HEK293 (cell line): ENCODE results near the gene WDSUB1.

Experiments
- MYNN ChIP-seq: fragments of 450-650 bp; formaldehyde crosslinking; IDR thresholded peaks from 2 replicates; pipeline ENCODE4 v1.5.1; 2016; ENCODE audit warnings: missing biosample characterization, missing genetic modification characterization, borderline replicate concordance
- REST ChIP-seq: fragments of 450-650 bp; formaldehyde crosslinking; IDR thresholded peaks from 2 replicates; pipeline ENCODE4 v1.5.1; 2016; ENCODE audit warnings: missing biosample characterization, missing genetic modification characterization
- SP7 ChIP-seq: fragments of 450-650 bp; formaldehyde crosslinking; IDR thresholded peaks from 2 replicates; pipeline ENCODE4 v1.5.1; 2016; ENCODE audit warnings: missing biosample characterization, missing genetic modification characterization
- TRIM28 ChIP-seq: IDR thresholded peaks from 2 replicates; pipeline ENCODE4 v1.6.1; 2011; ENCODE audit warnings: low read length, control low read depth, borderline replicate concordance
- ZBTB1 ChIP-seq: fragments of 450-650 bp; formaldehyde crosslinking; IDR thresholded peaks from 2 replicates; pipeline ENCODE4 v1.5.1; 2016; ENCODE audit warnings: missing biosample characterization, missing genetic modification characterization
- ZBTB11 ChIP-seq: fragments of 450-650 bp; formaldehyde crosslinking; conservative IDR thresholded peaks from 2 replicates; pipeline ENCODE4 v1.5.1; 2016; ENCODE audit warnings: low read depth, missing biosample characterization, missing genetic modification characterization
- ZBTB17 ChIP-seq: fragments of 450-650 bp; formaldehyde crosslinking; IDR thresholded peaks from 2 replicates; pipeline ENCODE4 v1.5.1; 2016; ENCODE audit warnings: missing biosample characterization, missing genetic modification characterization
- ZBTB26 ChIP-seq: fragments of 450-650 bp; formaldehyde crosslinking; optimal IDR thresholded peaks from 2 replicates; pipeline ENCODE3; 2016; ENCODE audit warnings: missing biosample characterization, mild to moderate bottlenecking, missing genetic modification characterization
- ZBTB48 ChIP-seq: fragments of 450-650 bp; formaldehyde crosslinking; IDR thresholded peaks from 2 replicates; pipeline ENCODE4 v1.5.1; 2016; ENCODE audit warnings: missing biosample characterization, missing genetic modification characterization
- ZBTB8A ChIP-seq: fragments of 450-650 bp; formaldehyde crosslinking; IDR thresholded peaks from 2 replicates; pipeline ENCODE4 v1.5.1; 2016; ENCODE audit warnings: missing biosample characterization, missing genetic modification characterization
- ZNF146 ChIP-seq: fragments of 450-650 bp; formaldehyde crosslinking; IDR thresholded peaks from 2 replicates; pipeline ENCODE4 v1.5.1; 2016; ENCODE audit warnings: missing biosample characterization, missing genetic modification characterization
- ZNF214 ChIP-seq: fragments of 450-650 bp; formaldehyde crosslinking; IDR thresholded peaks from 2 replicates; pipeline ENCODE4 v1.5.1; 2017; ENCODE audit warnings: missing biosample characterization, mild to moderate bottlenecking, missing genetic modification characterization, borderline replicate concordance
- ZNF26 ChIP-seq: fragments of 450-650 bp; formaldehyde crosslinking; IDR thresholded peaks from 2 replicates; pipeline ENCODE4 v1.5.1; 2016; ENCODE audit warnings: missing biosample characterization, missing genetic modification characterization
- ZNF274 ChIP-seq, 2 experiments: fragments of 200-500 bp in 1 of 2; fragments of 450-650 bp in 1 of 2; sonication (Bioruptor generic) in 1 of 2; formaldehyde crosslinking in 1 of 2; IDR thresholded peaks; 2 replicates each; pipeline versions ENCODE4 v1.5.1 to v1.6.1; 2014 to 2016; ENCODE audit warnings: borderline replicate concordance in 1 of 2, inconsistent platforms in 1 of 2, low read length in 1 of 2, missing biosample characterization in 1 of 2, missing genetic modification characterization in 1 of 2
- ZNF398 ChIP-seq: fragments of 450-650 bp; formaldehyde crosslinking; IDR thresholded peaks from 2 replicates; pipeline ENCODE4 v1.5.1; 2017; ENCODE audit warnings: missing biosample characterization, missing genetic modification characterization
- ZNF473 ChIP-seq: fragments of 450-650 bp; formaldehyde crosslinking; IDR thresholded peaks from 2 replicates; pipeline ENCODE4 v1.5.1; 2017; ENCODE audit warnings: missing biosample characterization, missing genetic modification characterization
- ZNF529 ChIP-seq: fragments of 450-650 bp; formaldehyde crosslinking; IDR thresholded peaks from 2 replicates; pipeline ENCODE4 v1.5.1; 2017; ENCODE audit warnings: missing genetic modification characterization, missing biosample characterization; ENCODE audit not compliant: insufficient replicate concordance
- ZNF580 ChIP-seq: fragments of 450-650 bp; formaldehyde crosslinking; IDR thresholded peaks from 2 replicates; pipeline ENCODE4 v1.5.1; 2016; ENCODE audit warnings: missing biosample characterization, missing genetic modification characterization
- ZNF621 ChIP-seq: fragments of 450-650 bp; formaldehyde crosslinking; IDR thresholded peaks from 2 replicates; pipeline ENCODE4 v1.5.1; 2017; ENCODE audit warnings: missing biosample characterization, missing genetic modification characterization
- ZNF624 ChIP-seq: fragments of 450-650 bp; formaldehyde crosslinking; IDR thresholded peaks from 2 replicates; pipeline ENCODE4 v1.5.1; 2017; ENCODE audit warnings: missing biosample characterization, missing genetic modification characterization
- ZNF704 ChIP-seq: fragments of 450-650 bp; formaldehyde crosslinking; IDR thresholded peaks from 2 replicates; pipeline ENCODE4 v1.5.1; 2016; ENCODE audit warnings: missing biosample characterization, missing genetic modification characterization
- ZNF776 ChIP-seq: fragments of 450-650 bp; formaldehyde crosslinking; IDR thresholded peaks from 2 replicates; pipeline ENCODE4 v1.5.0; 2017; ENCODE audit warnings: missing biosample characterization, missing genetic modification characterization, borderline replicate concordance
- ZSCAN5A ChIP-seq: fragments of 450-650 bp; formaldehyde crosslinking; IDR thresholded peaks from 2 replicates; pipeline ENCODE4 v1.5.1; 2016; ENCODE audit warnings: missing biosample characterization, missing genetic modification characterization

WDSUB1 gene

GRCh38 chr2:159285929-159286708, at the start of gene WDSUB1 (continued):
- TF ChIP-seq ZBTB11 = 0 out of 2 replicates have a peak, but pooled peaks have one; percentile 33
- no peak for TF ChIP-seq ZBTB1 (tag by site-specific recombination)
- TF ChIP-seq ZNF580 (tag by site-specific recombination) = no peak
- no peak for TF ChIP-seq MYNN (tag by site-specific recombination)
- no peak for TF ChIP-seq ZNF704 (tag by site-specific recombination)
- no peak for TF ChIP-seq ZNF624 (tag by site-specific recombination)
- TF ChIP-seq ZNF146 (tag by site-specific recombination) = no peak
- no peak for TF ChIP-seq TRIM28
- TF ChIP-seq ZNF621 (tag by site-specific recombination) = no peak
- no peak for TF ChIP-seq ZNF776
- TF ChIP-seq ZSCAN5A (tag by site-specific recombination) = no peak
- 0 out of 2 replicates have a peak, but pooled peaks have one; percentile 43 for TF ChIP-seq ZBTB48 (tag by site-specific recombination)
- no peak for TF ChIP-seq ZNF473 (tag by site-specific recombination)
- TF ChIP-seq SP7 (tag by site-specific recombination) = peak; percentile 68
- no peak for TF ChIP-seq ZNF529 (tag by site-specific recombination)
- TF ChIP-seq ZNF214 (tag by site-specific recombination) = no peak
- no peak for TF ChIP-seq ZNF26 (tag by site-specific recombination)
- 0 out of 2 replicates have a peak, but pooled peaks have one; percentile 14 for TF ChIP-seq ZNF398 (tag by site-specific recombination)
- TF ChIP-seq ZBTB26 (tag by site-specific recombination) = peak; percentile 62
- peak; percentile 29; the same call in 1 of the 2 replicates for TF ChIP-seq ZBTB17 (tag by site-specific recombination)
- 0 out of 2 replicates have a peak, but pooled peaks have one; percentile 20 for TF ChIP-seq REST
- no peak for TF ChIP-seq ZNF274 (IDR thresholded peaks at IDR 0.05; ENCODE audit: low read length)
- TF ChIP-seq ZNF274 (tag by site-specific recombination; IDR thresholded peaks at IDR 0.05; ENCODE audit: borderline replicate concordance) = no peak
- peak; percentile 67 for TF ChIP-seq ZBTB8A (tag by site-specific recombination)
